ENCODE results near the gene LUZP4.
A peak's percentile ranks its signal among the peaks of the same experiment; 100 is the strongest.
"Not testable (repeated sequence)": the region's sequence is repeated elsewhere in the genome, so short reads cannot be mapped to it uniquely, and the experiment has no call there.

Gene LUZP4, protein sequence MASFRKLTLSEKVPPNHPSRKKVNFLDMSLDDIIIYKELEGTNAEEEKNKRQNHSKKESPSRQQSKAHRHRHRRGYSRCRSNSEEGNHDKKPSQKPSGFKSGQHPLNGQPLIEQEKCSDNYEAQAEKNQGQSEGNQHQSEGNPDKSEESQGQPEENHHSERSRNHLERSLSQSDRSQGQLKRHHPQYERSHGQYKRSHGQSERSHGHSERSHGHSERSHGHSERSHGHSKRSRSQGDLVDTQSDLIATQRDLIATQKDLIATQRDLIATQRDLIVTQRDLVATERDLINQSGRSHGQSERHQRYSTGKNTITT

GRCh38 chrX:115289465-115289864 is at the start of gene LUZP4:
Gene LUZP4, plus strand, starts transcription at chrX:115289715. Its CDS starts 45 bp downstream, at chrX:115289760.
- no peak for DNase-seq

- DNase-seq = no peak
Observed at GRCh38 chrX:115251458-115252233, 37.9 kb upstream of the LUZP4 start.

DNA sequence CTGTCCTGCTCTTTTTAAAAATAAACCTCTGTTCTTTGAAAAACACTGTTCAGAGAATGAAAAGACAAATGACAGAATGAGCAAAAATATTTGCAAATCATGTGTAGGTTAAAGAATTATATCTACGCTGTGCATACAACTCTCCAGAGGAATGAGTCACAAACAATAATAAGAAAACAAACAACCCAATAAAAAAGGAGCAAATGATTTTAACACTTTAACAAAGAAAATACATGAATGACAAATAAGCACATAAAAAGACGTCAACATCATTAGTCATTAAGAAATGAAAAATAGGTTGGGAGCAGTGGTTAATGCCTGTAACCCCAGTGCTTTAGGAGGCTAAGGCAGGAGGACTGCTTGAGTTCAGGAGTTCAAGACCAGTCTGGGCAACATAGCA is 34.5 kb upstream of the LUZP4 start:
- DNase-seq = no peak

- DNase-seq = no peak
Observed at GRCh38 chrX:115257711-115258110, 31.8 kb upstream of the LUZP4 start.

GRCh38 chrX:115259238-115259875 is 30.2 kb upstream of the LUZP4 start:
- no peak for DNase-seq

DNA sequence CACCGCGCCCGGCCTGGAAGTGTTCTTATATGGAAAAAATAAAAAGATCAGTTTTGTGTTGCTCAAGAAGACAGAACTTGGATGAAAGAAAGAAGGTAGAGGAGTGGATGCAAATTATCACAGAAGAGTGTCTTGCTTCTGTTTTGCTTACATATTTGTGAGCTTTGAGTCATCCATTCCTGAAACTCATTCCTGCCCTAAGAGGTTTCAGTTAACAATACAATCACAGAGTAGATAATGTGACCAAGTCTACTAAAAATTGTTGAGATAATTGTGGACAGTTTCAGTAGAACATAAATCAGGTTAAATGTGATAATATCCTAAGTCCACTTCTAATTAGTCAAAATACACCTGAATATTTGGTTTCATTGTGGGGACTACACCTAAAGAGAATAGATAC is 29.2 kb upstream of the LUZP4 start:
- DNase-seq = no peak

DNA sequence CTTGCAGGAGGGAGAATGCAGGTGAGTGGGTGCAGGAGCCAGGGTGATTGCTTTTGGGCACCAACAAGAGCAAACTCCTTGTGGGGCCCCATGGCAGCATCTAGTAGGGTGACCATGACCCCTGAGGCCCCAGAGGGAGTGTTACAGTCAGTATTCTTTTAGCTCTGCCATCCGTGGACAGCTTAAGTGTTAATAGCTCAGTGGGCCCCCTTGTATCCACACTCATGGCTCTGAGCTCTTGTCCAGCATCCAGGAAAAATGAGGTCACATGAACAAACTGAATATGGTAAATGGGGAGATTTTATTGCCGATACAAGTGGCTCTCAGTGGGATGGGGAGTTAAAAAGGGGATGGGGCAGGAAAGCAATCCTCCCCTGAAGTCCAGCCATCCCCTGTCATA is 28.4 kb upstream of the LUZP4 start:
- DNase-seq = no peak

- no peak for DNase-seq
Observed at GRCh38 chrX:115264009-115264408, 25.5 kb upstream of the LUZP4 start.

DNA sequence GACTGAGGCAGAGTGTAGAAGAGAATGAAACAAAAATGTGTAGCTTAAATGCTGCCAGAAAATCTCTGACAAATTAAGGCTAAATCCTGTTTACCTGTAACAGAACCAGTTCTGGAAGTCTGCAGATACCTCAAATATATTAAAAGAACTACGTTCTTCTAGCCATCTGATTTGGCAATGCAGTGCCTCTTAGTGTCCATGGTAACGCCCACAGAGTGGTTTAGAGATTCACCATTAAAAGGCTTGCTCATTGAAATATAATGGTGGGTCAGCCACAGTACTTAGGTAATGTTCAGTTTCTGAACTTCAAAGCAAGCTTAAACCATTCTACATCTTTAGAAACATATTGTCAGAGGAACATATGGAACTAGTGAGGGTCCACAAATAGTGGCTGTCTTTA is 23.2 kb upstream of the LUZP4 start:
- DNase-seq = peak in 1 of 2 experiments; percentile 1

DNA sequence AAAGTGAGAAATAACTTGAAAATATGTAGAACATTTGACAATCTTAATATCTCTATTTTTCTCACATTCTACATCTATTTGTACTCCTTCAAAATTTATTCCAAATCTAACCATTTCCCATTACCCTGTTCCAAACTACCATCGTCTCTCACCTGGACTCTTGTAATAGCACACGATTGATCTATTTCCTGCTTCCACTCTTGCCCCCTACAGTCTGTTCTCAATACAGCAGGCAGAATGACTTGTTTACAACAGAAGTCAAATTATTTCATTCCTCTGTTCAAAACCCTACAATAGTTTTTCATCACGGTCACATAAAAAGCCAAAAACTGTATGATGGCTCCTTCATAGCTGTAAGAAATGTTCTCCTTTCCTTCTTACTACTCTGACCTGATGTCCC is 21.1 kb upstream of the LUZP4 start:
- no peak for DNase-seq

DNA sequence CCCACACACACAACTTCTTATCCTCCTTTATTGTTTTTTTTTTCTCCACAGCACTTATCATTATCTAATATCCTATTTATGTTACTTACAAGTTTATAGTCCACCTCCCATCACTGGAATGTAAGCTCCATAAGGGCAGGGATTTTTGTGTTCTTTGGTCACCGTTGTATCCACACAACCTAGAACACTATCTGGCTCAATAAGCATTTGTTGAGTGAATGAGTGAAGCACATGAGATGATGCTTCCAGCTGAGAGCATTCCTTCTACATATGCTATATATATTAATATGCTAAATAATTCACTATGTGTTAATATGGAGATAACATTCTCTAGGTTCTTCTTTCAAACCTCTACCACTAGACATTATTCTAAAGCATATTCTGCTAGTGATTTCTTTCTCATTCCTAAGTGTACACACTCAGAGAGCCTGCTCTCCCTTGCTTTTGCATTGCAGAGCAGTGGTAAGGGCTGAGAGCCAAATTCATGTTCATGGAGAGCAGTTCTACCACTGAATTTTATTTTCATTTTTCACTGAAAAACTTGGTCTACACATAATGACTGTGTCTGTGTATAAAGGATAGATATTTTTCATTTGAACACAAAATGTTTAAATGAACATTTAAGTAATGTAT is 20.3 kb upstream of the LUZP4 start:
- DNase-seq = no peak

DNA sequence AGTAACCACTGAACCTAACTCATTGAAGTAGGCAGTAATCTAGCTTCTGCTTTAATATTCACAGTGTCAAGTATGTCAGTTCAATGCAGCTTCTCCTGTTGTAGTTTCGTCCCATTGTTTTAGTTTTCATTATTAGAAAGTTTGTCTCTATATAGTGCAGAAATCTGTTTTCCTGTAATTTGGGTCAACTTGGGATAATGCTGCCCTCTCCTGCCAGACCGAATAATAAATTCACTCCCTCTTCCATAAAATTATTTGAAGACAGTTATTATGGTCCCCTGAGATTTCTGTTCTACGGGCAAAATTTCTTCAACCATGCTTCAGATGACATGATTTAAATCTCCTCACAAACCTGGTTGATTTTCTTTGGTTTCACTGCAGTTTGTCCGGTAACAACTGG is 4.6 kb upstream of the LUZP4 start:
- no peak for DNase-seq

DNA sequence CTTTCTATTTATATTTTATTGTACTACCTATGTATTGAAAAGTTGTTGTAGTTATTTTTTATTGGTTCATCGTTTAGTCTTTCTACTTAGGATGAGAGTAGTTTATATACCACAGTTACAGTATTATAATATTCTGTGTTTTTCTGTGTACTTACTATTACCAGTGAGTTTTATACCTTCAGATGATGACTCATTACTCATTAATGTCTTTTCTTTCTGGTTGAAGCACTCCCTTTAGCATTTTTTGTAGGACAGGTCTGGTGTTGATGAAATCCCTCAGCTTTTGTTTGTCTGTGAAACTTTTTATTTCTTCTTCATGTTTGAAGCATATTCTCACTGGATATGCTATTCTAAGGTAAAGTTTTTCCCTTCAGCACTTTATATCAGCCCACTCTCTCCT is 7.7 kb downstream of the LUZP4 start:
- DNase-seq = no peak

DNA sequence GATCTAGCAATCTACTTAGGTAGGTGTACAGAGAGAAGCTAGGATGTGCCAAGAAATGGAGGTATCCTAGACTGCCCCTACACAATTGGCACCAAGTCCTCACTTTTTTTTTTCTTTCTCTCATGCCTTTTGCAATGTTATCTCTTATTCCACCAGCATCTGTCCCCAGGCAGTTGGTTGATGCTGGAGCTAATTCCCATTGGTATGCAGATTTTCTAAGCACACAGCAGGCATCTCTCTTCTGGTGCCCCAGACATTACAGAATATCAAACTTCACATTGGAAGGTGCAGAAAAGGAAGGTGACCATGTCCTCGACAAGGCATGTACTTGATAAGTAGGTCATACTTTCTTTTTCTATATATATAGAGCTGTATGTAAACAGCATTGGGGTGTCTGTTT is 21.6 kb downstream of the LUZP4 start:
- no peak for DNase-seq

GRCh38 chrX:115311601-115312001 is 22.1 kb downstream of the LUZP4 start:
- no peak for DNase-seq

DNA sequence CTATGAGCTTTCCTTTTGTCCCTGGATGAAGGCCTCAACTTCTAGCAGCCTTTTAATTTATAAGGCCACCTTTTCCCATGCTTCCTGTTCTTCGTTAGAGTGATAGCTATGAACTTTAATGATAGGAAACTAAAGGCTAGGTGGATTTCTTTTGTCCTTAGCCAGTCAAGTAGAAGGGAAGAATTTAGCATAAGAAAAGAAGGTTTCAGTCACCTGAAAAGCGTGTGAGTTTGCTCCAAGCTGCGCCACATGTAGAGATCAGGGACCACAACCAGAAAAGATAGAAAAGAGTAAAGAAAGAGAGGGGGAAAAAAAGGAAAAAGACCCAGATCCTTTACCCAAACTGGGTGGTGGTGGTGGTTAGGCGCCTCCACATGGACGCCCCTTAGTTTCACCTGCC is 28.6 kb downstream of the LUZP4 start:
- DNase-seq = no peak

GRCh38 chrX:115322375-115322774 is 32.9 kb downstream of the LUZP4 start:
- DNase-seq = no peak

- DNase-seq = no peak
Observed at GRCh38 chrX:115324194-115324593, 34.7 kb downstream of the LUZP4 start.

- DNase-seq = not testable (repeated sequence)
Observed at GRCh38 chrX:115329282-115329681, 39.8 kb downstream of the LUZP4 start.

GRCh38 chrX:115330498-115331168 is 41.1 kb downstream of the LUZP4 start:
- DNase-seq = peak; percentile 13 to 18

DNA sequence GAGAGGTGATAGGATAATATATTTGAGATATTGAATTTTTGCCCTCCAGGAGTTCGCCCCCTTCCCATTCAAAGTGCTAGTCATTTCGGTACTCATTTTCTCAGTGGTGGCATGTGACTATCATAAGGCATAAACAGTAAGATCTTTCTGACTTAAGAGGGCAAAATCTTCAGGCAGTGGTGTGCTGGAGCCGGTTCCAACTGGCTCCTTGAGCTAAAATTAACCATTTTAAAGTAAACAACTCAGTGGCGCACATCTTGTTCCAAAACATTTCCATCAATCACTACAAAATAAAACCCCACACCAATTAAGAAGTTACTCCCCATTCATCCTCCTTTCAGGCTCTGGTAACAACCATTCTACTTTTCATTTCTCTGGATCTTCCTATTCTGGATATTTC is 43.3 kb downstream of the LUZP4 start:
- DNase-seq = no peak

DNA sequence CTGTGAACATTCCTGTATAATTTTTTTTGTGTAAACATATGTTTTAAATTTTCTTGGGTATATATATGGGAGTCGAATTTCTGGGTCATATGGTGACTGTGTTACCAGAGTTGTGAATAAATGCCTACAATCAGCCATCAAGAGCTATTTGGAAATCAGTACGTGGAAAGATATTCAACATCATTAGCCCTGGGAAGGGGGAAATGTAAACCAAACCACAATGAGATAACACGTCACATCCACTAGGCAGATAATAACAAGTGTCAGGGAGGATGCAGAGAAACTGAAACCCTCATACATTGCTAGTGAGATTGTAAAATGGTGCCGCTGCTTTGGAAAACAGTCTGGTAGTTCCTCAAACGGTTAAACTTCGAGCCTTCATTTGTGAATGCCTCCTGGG is 43.9 kb downstream of the LUZP4 start:
- no peak for DNase-seq
